Left renal cortex interstitium (tissue), 4 donors: ENCODE measurements around the gene RSPO4. TPM values are rescaled to one million over a fixed set of nuclear protein-coding genes. Genes with fewer than 3 reads are reported as not detected.

Experiments used
- DNase-seq, 4 donors: peaks; one replicate each; pipeline ENCODE4 v3.0.0-alpha.2; 2013; ENCODE audit warnings: low read depth in 4 of 4, low spot score in 2 of 4, missing footprints in 1 of 4
- polyA plus RNA-seq, 4 donors: library from polyadenylated mRNA; unstranded; fragments of 120-200 nt; gene quantifications; one replicate each; pipeline ENCODE4 v1.2.1, GENCODE V29; 2013; ENCODE audit not compliant: insufficient read length in 4 of 4

RSPO4 gene
- polyA plus RNA-seq, 4 donors, result 0.93 to 2.6 (median 1.7) TPM

- no peak for DNase-seq
These were observed 56.3 kb downstream of the RSPO4 start for GRCh38 chr20:945841-946240.

- no peak for DNase-seq
These were observed 57.2 kb downstream of the RSPO4 start for GRCh38 chr20:944774-945410.

GRCh38 chr20:944148-944547 lies 58.0 kb downstream of the RSPO4 start:
- DNase-seq, result no peak

GRCh38 chr20:942611-943010 lies 59.5 kb downstream of the RSPO4 start:
- DNase-seq, result no peak

- DNase-seq, result no peak
These were observed 61.2 kb downstream of the RSPO4 start for GRCh38 chr20:940926-941325.

- DNase-seq, result no peak
These were observed 62.5 kb downstream of the RSPO4 start for GRCh38 chr20:939606-940005.

GRCh38 chr20:934186-934840 lies 67.8 kb downstream of the RSPO4 start:
- no peak for DNase-seq

GRCh38 chr20:933029-933428 lies 69.1 kb downstream of the RSPO4 start:
- DNase-seq, result no peak

- no peak for DNase-seq
These were observed 70.7 kb downstream of the RSPO4 start for GRCh38 chr20:931401-931800.

GRCh38 chr20:926670-927069 lies 75.4 kb downstream of the RSPO4 start:
- no peak for DNase-seq

GRCh38 chr20:925516-925915 lies 76.6 kb downstream of the RSPO4 start:
- no peak for DNase-seq

- no peak for DNase-seq
These were observed 77.5 kb downstream of the RSPO4 start for GRCh38 chr20:924639-925038.

GRCh38 chr20:922781-923180 lies 79.3 kb downstream of the RSPO4 start:
- no peak for DNase-seq

- no peak for DNase-seq
These were observed 81.0 kb downstream of the RSPO4 start for GRCh38 chr20:921068-921467.

GRCh38 chr20:920311-920710 lies 81.8 kb downstream of the RSPO4 start:
- DNase-seq, result no peak

- no peak for DNase-seq
These were observed 82.6 kb downstream of the RSPO4 start for GRCh38 chr20:919491-919916.

- DNase-seq, result no peak
These were observed 84.7 kb downstream of the RSPO4 start for GRCh38 chr20:917416-917815.

GRCh38 chr20:916825-917224 lies 85.3 kb downstream of the RSPO4 start:
- DNase-seq, result no peak

- no peak for DNase-seq
These were observed 85.8 kb downstream of the RSPO4 start, which contains the start of gene ANGPT4 for GRCh38 chr20:916125-916799. ANGPT4 (minus strand) TSS chr20:916334; CDS start chr20:916214, 120 bp downstream.

GRCh38 chr20:914727-915498 lies 87.2 kb downstream of the RSPO4 start:
- no peak for DNase-seq

- no peak for DNase-seq
These were observed 88.7 kb downstream of the RSPO4 start for GRCh38 chr20:913306-913849.
